HCT116 (cell line): ENCODE results near the gene GPATCH8. TPM values are rescaled to one million over a fixed set of nuclear protein-coding genes. Genes with fewer than 3 reads are reported as not detected.

Experiments used
- ATAC-seq: fragments of 200-7000 bp; cut with Tn5 transposase; 2 replicates; pipeline ENCODE4 v1.9.1; 2020; ENCODE audit warnings: mild to moderate bottlenecking, moderate library complexity
- BruUV-seq: library from RNA; stranded (reverse); fragments of 400-500 nt; replicated peaks from 2 replicates; lab custom pipeline; 2021; lab: Mats Ljungman, UMichigan
- CTCF ChIA-PET: fragments of 300-600 bp; sonication (Branson Sonifier 250); formaldehyde crosslinking; loops from one replicate; lab custom pipeline; 2021; ENCODE audit warnings: antibody characterized with exemption; lab: Charles Lee
- POLR2A ChIA-PET: fragments of 300-600, 350-600 bp; sonication (Branson Sonifier 250); formaldehyde crosslinking; loops from one replicate; lab custom pipeline; 2021; ENCODE audit warnings: antibody characterized with exemption; lab: Charles Lee
- RAD21 ChIA-PET, 2 experiments: fragments of 300-600 bp; sonication (Branson Sonifier 250); formaldehyde crosslinking; loops; one replicate each; lab custom pipeline; 2023; ENCODE audit warnings: low total read pairs in 2 of 2; ENCODE audit not compliant: uncharacterized antibody in 2 of 2, unreplicated experiment in 2 of 2, low non-redundant PET in 1 of 2; lab: Charles Lee
- DNase-seq: peaks from one replicate; pipeline ENCODE4 v3.0.0-alpha.2; 2010; ENCODE audit warnings: low read depth, low spot score
- H2AFZ ChIP-seq: fragments of 200-600 bp; shearing (Covaris generic), sonication (generic); 2 replicates; pipeline ENCODE4 v1.6.1; 2017; ENCODE audit warnings: low read depth, mixed run types, mixed read lengths, antibody characterized with exemption, low read length; ENCODE audit not compliant: poor library complexity, severe bottlenecking
- H3K27ac ChIP-seq: 2 replicates; pipeline ENCODE4 v1.5.1; 2012; ENCODE audit warnings: low read depth, low read length
- H3K27me3 ChIP-seq: fragments of 200-600 bp; sonication (generic); 2 replicates; pipeline ENCODE4 v1.6.1; 2016; ENCODE audit warnings: mixed run types, low read length, mixed read lengths; ENCODE audit not compliant: insufficient read depth
- H3K36me3 ChIP-seq, 2 experiments: fragments of 200-500 bp in 1 of 2; fragments of 200-600 bp in 1 of 2; sonication (Bioruptor generic) in 1 of 2; sonication (generic) in 1 of 2; 2 replicates each; pipeline versions ENCODE4 v1.5.1 to v1.6.1; 2014 to 2016; ENCODE audit warnings: low read length in 2 of 2, inconsistent platforms in 1 of 2, mixed read lengths in 1 of 2, mixed run types in 1 of 2; ENCODE audit not compliant: insufficient read depth in 2 of 2, control insufficient read depth in 1 of 2
- H3K4me1 ChIP-seq, 2 experiments: fragments of 200-600 bp in 1 of 2; sonication (generic) in 1 of 2; 2 replicates each; pipeline versions ENCODE4 v1.5.1 to v1.6.1; 2012 to 2017; ENCODE audit warnings: low read length in 2 of 2, inconsistent platforms in 1 of 2, mild to moderate bottlenecking in 1 of 2, mixed read lengths in 1 of 2, mixed run types in 1 of 2, moderate library complexity in 1 of 2; ENCODE audit not compliant: insufficient read depth in 2 of 2, control insufficient read depth in 1 of 2
- H3K4me2 ChIP-seq: fragments of 200-600 bp; sonication (generic); 2 replicates; pipeline ENCODE4 v1.6.1; 2017; ENCODE audit warnings: mixed run types, low read length, mixed read lengths
- H3K4me3 ChIP-seq, 2 experiments: fragments of 200-600 bp in 1 of 2; sonication (generic) in 1 of 2; replicated peaks in 1 of 2; 2 replicates each; pipeline ENCODE4 v1.5.1; 2011 to 2016; ENCODE audit warnings: low read length in 2 of 2, control low read depth in 1 of 2, low read depth in 1 of 2, mild to moderate bottlenecking in 1 of 2, mixed read lengths in 1 of 2, mixed run types in 1 of 2
- H3K79me2 ChIP-seq: fragments of 200-600 bp; sonication (generic); 2 replicates; pipeline ENCODE4 v1.6.1; 2017; ENCODE audit warnings: mild to moderate bottlenecking, mixed run types, low read length, moderate library complexity, mixed read lengths; ENCODE audit not compliant: insufficient read depth
- H3K9ac ChIP-seq: fragments of 200-600 bp; sonication (generic); 2 replicates; pipeline ENCODE4 v1.6.1; 2016; ENCODE audit warnings: low read length, mixed read lengths
- H3K9me2 ChIP-seq: fragments of 200-600 bp; sonication (generic), shearing (Covaris generic); 2 replicates; pipeline ENCODE4 v1.6.1; 2017; ENCODE audit warnings: mixed run types, mild to moderate bottlenecking, moderate library complexity; ENCODE audit not compliant: insufficient read depth
- H3K9me3 ChIP-seq, 2 experiments: fragments of 200-500 bp in 1 of 2; fragments of 200-600 bp in 1 of 2; sonication (Bioruptor generic) in 1 of 2; sonication (generic) in 1 of 2; 2 replicates each; pipeline ENCODE4 v1.6.1; 2014 to 2017; ENCODE audit warnings: low read length in 2 of 2, mixed read lengths in 2 of 2, inconsistent platforms in 1 of 2, low read depth in 1 of 2, mild to moderate bottlenecking in 1 of 2, mixed run types in 1 of 2, moderate library complexity in 1 of 2; ENCODE audit not compliant: control insufficient read depth in 1 of 2, insufficient read depth in 1 of 2
- H4K20me1 ChIP-seq: fragments of 200-600 bp; sonication (generic), shearing (Covaris generic); 2 replicates; pipeline ENCODE4 v1.6.1; 2017; ENCODE audit warnings: mixed run types, mild to moderate bottlenecking, moderate library complexity; ENCODE audit not compliant: insufficient read depth
- CBX3 ChIP-seq: IDR thresholded peaks from 2 replicates; pipeline ENCODE4 v1.6.1; 2012; ENCODE audit warnings: low read depth
- CTCF ChIP-seq, 3 experiments: fragments of 200-600 bp in 1 of 3; sonication (generic) in 1 of 3; IDR thresholded peaks in 2 of 3; conservative IDR thresholded peaks in 1 of 3; 2 replicates each; pipeline ENCODE4 v1.5.1; 2012 to 2017; ENCODE audit warnings: low read depth in 2 of 3, low read length in 2 of 3, antibody characterized with exemption in 1 of 3, borderline replicate concordance in 1 of 3, control low read depth in 1 of 3, mild to moderate bottlenecking in 1 of 3, mixed read lengths in 1 of 3, mixed run types in 1 of 3, moderate library complexity in 1 of 3; ENCODE audit not compliant: insufficient read depth in 1 of 3
- ELF1 ChIP-seq: IDR thresholded peaks from 2 replicates; pipeline ENCODE4 v1.6.1; 2012; ENCODE audit warnings: low read depth, borderline replicate concordance
- EZH2 ChIP-seq: fragments of 200-600 bp; sonication (generic); IDR thresholded peaks from 2 replicates; pipeline ENCODE4 v1.6.1; 2017; ENCODE audit warnings: antibody characterized with exemption, mixed run types
- EZH2phosphoT487 ChIP-seq: fragments of 200-600 bp; IDR thresholded peaks from 2 replicates; pipeline ENCODE4 v1.6.1; 2018; ENCODE audit warnings: antibody characterized with exemption, borderline replicate concordance
- JUND ChIP-seq: IDR thresholded peaks from 2 replicates; pipeline ENCODE4 v1.6.1; 2012
- POLR2AphosphoS5 ChIP-seq: IDR thresholded peaks from 2 replicates; pipeline ENCODE4 v1.6.1; 2011; ENCODE audit warnings: mild to moderate bottlenecking, low read depth, low read length, moderate library complexity
- RAD21 ChIP-seq: IDR thresholded peaks from 2 replicates; pipeline ENCODE4 v1.6.1; 2012; ENCODE audit warnings: low read depth, mild to moderate bottlenecking
- TCF7L2 ChIP-seq: IDR thresholded peaks from 2 replicates; pipeline ENCODE4 v1.7.0; 2011; ENCODE audit warnings: borderline replicate concordance, inconsistent platforms; ENCODE audit not compliant: insufficient read depth, insufficient read length; ENCODE audit errors: extremely low read depth
- ZBTB33 ChIP-seq: IDR thresholded peaks from 2 replicates; pipeline ENCODE4 v1.6.1; 2011; ENCODE audit warnings: mild to moderate bottlenecking, low read length, moderate library complexity; ENCODE audit not compliant: insufficient replicate concordance; ENCODE audit errors: extremely low read depth
- intact Hi-C: fragments of 100-400 bp; cut with micrococcal nuclease; formaldehyde crosslinking; loops from 2 replicates; pipeline ENCODE4 v1.10.0; 2022
- total RNA-seq: library from RNA; stranded (reverse); gene quantifications from one replicate; pipeline ENCODE4 v1.2.1, GENCODE V29; 2021; ENCODE audit not compliant: unreplicated experiment

Gene GPATCH8
- total RNA-seq, 1 experiment from 2014 or later, result 28.7 TPM

DNA sequence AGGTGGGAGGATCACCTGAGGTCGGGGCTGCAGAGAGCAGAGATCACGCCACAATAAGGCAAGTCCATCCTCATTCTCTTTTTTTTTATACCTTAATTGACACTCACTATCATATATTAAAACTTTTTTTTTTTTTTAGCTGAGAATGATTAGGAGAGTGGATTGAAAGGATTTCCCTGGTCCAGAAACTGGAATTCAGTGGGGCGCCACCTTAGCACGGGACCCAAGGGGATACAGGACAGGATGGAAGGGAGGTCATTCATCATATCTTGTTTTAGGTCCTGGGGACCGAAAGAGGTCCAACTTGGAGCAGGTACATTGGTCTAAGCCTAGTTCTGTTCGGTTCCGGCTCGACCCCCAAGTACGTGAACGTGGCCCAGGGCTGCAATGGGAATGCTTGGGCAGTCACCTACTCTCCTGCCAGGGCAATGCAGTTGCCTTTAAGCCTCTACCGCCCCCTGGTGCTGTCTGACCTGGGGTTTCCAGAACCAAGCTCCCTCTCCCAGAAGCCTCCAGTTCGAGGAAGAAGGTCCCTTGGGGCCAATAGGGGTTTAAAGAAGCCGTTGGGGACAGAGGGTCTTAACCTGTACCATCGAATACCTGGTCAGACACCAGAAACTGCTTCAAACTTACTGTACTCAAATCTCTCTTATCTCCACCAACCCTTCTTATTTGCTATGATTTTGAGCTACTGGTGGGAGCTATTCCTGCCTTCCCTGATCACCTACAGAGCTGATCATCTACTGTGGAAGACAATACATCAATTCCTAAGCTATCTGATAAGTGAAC, 19.9 kb upstream of the GPATCH8 start:
- Histone ChIP-seq H2AFZ (peak overlapping the region; percentile 56), H3K36me3 (no peaks in the 10 kb centered on the region), H3K4me2 (peak overlapping the region; percentile 32), H3K4me3 (no peak overlapping the region), H3K27ac (no peak overlapping the region), H3K79me2 (no peaks in the 10 kb centered on the region), H4K20me1 (no peaks in the 10 kb centered on the region), H3K9me2 (no peaks in the 10 kb centered on the region), H3K9ac (no peak overlapping the region), H3K9me3 (peaks cover 0 to 6% of the 10 kb centered on the region in 2 experiments; a peak in 1 of 4 replicates), H3K27me3 (no peaks in the 10 kb centered on the region), H3K4me1 (peaks cover 0 to 8% of the 10 kb centered on the region in 2 experiments; a peak in 3 of 4 replicates)
- ATAC-seq, result peak; percentile 100
- RAD21 ChIA-PET, result interaction anchor here (0.8 to 1.0 kb wide), 3 partner anchors 11 to 120 kb away, joined by 3 to 5 read pairs (median 3); no protein-coding TSS in a partner anchor
- BruUV-seq, result no TSS peak
- POLR2A ChIA-PET, result interaction anchor here (0.6 to 2.3 kb wide), 6 partner anchors 11 to 427 kb away, joined by 3 to 12 read pairs (median 4); partner anchors contain the start of gene GPATCH8
- TF ChIP-seq CBX3 (no peak), POLR2AphosphoS5 (no peak), CTCF (IDR thresholded peaks at IDR 0.05 in 2 of 3, conservative IDR thresholded peaks at IDR 0.05 in 1 of 3; ENCODE audit: borderline replicate concordance in 1 of 3, insufficient read depth in 1 of 3, low read depth in 2 of 3, low read length in 2 of 3) (peak; percentile 80 to 90 (median 89)), RAD21 (peak; percentile 93)
- CTCF ChIA-PET, result interaction anchor here (0.6 to 2.7 kb wide), 31 partner anchors 10 to 579 kb away, joined by 3 to 24 read pairs (median 4); partner anchors contain the start of genes FAM171A2, FZD2 and GPATCH8
- intact Hi-C loops, result loop anchor here (1.0 to 10.0 kb wide), 3 partner anchors 76 to 308 kb away; partner anchors contain the start of gene UBTF
- peak; percentile 69 for DNase-seq

GRCh38 chr17:44518032-44518431, 14.8 kb upstream of the GPATCH8 start:
- no peak overlapping the region for H2AFZ ChIP-seq
- no peak for ATAC-seq
- ChIA-PET CTCF (no interaction called here), POLR2A (no interaction called here), RAD21 (no interaction called here)
- no peaks in the 10 kb centered on the region for H3K36me3 ChIP-seq
- no peak overlapping the region for H3K9ac ChIP-seq
- no peak overlapping the region for H3K4me3 ChIP-seq
- intact Hi-C loops, result no loop called here
- no peak for DNase-seq
- no peaks in the 10 kb centered on the region for H3K9me2 ChIP-seq
- peaks cover 0 to 2% of the 10 kb centered on the region in 2 experiments; a peak in 2 of 4 replicates for H3K4me1 ChIP-seq
- no TSS peak for BruUV-seq
- no peaks in the 10 kb centered on the region for H3K9me3 ChIP-seq
- H3K79me2 ChIP-seq, result no peaks in the 10 kb centered on the region
- no peaks in the 10 kb centered on the region for H4K20me1 ChIP-seq
- no peak overlapping the region for H3K27ac ChIP-seq
- H3K4me2 ChIP-seq, result no peak overlapping the region
- H3K27me3 ChIP-seq, result no peaks in the 10 kb centered on the region
- TF ChIP-seq EZH2 (no peak), JUND (no peak), EZH2phosphoT487 (no peak), ELF1 (no peak), ZBTB33 (no peak), TCF7L2 (no peak)
